ENCODE measurements around the gene WNK1. TPM values are rescaled to one million over a fixed set of nuclear protein-coding genes. Genes with fewer than 3 reads are reported as not detected.

The WNK1 gene
- total and polyA plus RNA-seq, 2 of the 8 experiments (the other 6 are each of a cell fraction or from before 2014, with no cell fraction given): 88.2 to 157 TPM

GRCh38 chr12:894226-894625 lies 141.8 kb downstream of the WNK1 start:
- CTCF ChIA-PET (ENCODE audit: partially characterized antibody): interaction anchor here (0.6 to 1.4 kb wide), 4 partner anchors 199 to 1466 kb away, joined by 3 to 4 read pairs (median 3); no protein-coding TSS in a partner anchor
- TF ChIP-seq CREB1 (IDR thresholded peaks at IDR 0.05) (no peak), E2F6 (IDR thresholded peaks at IDR 0.05) (no peak), SIN3A (conservative IDR thresholded peaks at IDR 0.05 in 1 of 2, IDR thresholded peaks at IDR 0.05 in 1 of 2; ENCODE audit: low read depth in 1 of 2, low read length in 2 of 2) (no peak), TBP (IDR thresholded peaks at IDR 0.05; ENCODE audit: low read depth, low read length) (no peak), MAFK (IDR thresholded peaks at IDR 0.05; ENCODE audit: low read depth, low read length) (no peak), SIRT6 (IDR thresholded peaks at IDR 0.05; ENCODE audit: low read length) (no peak), TCF12 (IDR thresholded peaks at IDR 0.05; ENCODE audit: low read depth, low read length) (no peak), NRF1 (IDR thresholded peaks at IDR 0.05; ENCODE audit: low read depth, low read length) (no peak), GABPA (IDR thresholded peaks at IDR 0.05; ENCODE audit: borderline replicate concordance, insufficient read depth, low read length) (no peak), SP4 (IDR thresholded peaks at IDR 0.05; ENCODE audit: low read length) (no peak), RBBP5 (IDR thresholded peaks at IDR 0.05; ENCODE audit: borderline replicate concordance, low read depth, low read length) (no peak), POLR2AphosphoS5 (IDR thresholded peaks at IDR 0.05; ENCODE audit: low read depth, low read length) (no peak), TAF7 (optimal IDR thresholded peaks at IDR 0.05; ENCODE audit: borderline replicate concordance, low read depth, low read length) (no peak)
- TF ChIP-seq, protein P1, sequence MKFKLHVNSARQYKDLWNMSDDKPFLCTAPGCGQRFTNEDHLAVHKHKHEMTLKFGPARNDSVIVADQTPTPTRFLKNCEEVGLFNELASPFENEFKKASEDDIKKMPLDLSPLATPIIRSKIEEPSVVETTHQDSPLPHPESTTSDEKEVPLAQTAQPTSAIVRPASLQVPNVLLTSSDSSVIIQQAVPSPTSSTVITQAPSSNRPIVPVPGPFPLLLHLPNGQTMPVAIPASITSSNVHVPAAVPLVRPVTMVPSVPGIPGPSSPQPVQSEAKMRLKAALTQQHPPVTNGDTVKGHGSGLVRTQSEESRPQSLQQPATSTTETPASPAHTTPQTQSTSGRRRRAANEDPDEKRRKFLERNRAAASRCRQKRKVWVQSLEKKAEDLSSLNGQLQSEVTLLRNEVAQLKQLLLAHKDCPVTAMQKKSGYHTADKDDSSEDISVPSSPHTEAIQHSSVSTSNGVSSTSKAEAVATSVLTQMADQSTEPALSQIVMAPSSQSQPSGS (IDR thresholded peaks at IDR 0.05; ENCODE audit: low read length): no peak

More at GRCh38 chr12:894226-894625, 141.8 kb downstream of the WNK1 start:
- Histone ChIP-seq H3K79me1 (ENCODE audit: low read depth, low read length) (no peaks in the 10 kb centered on the region), H3K23me2 (ENCODE audit: low read depth, low read length) (no peaks in the 10 kb centered on the region), H3K4me1 (replicated peaks in 1 of 4; ENCODE audit: control insufficient read depth in 3 of 4, insufficient read depth in 4 of 4, low read length in 3 of 4) (no peaks in the 10 kb centered on the region), H4K8ac (ENCODE audit: extremely low read depth, insufficient read depth, low read length) (no peak overlapping the region), H3K4me2 (ENCODE audit: insufficient read depth in 1 of 2, low read depth in 2 of 2, low read length in 2 of 2) (no peak overlapping the region), H3K23ac (ENCODE audit: insufficient read length) (no peak overlapping the region), H3K56ac (replicated peaks; ENCODE audit: insufficient read length, low read depth, low read length) (no peak overlapping the region), H3K36me3 (ENCODE audit: control insufficient read depth in 2 of 4, insufficient read depth in 4 of 4, low read length in 3 of 4) (peaks cover 14 to 60% (median 32%) of the 10 kb centered on the region in 4 experiments), H2BK20ac (ENCODE audit: low read length) (no peak overlapping the region), H3K14ac (ENCODE audit: insufficient read length) (no peak overlapping the region), H4K5ac (ENCODE audit: insufficient read length, low read depth, low read length) (no peak overlapping the region), H4K91ac (replicated peaks; ENCODE audit: insufficient read length, low read length) (no peak overlapping the region), H3K9ac (replicated peaks in 1 of 4; ENCODE audit: extremely low read depth in 1 of 4, low read depth in 3 of 4, low read length in 3 of 4) (no peak overlapping the region), H3K4me3 (ENCODE audit: extremely low read depth in 1 of 4, insufficient read depth in 2 of 4, low read depth in 3 of 4, low read length in 4 of 4) (no peak overlapping the region), H2BK15ac (ENCODE audit: low read length) (no peak overlapping the region), H3K4ac (replicated peaks; ENCODE audit: insufficient read length, low read depth, low read length) (no peak overlapping the region), H3K27me3 (replicated peaks in 1 of 4; ENCODE audit: control insufficient read depth in 3 of 4, extremely low read depth in 1 of 4, insufficient read depth in 3 of 4, low read length in 3 of 4) (no peaks in the 10 kb centered on the region), H3K27ac (ENCODE audit: low read depth, low read length) (no peak overlapping the region), H3K18ac (ENCODE audit: extremely low read depth, low read length) (no peak overlapping the region), H2BK5ac (ENCODE audit: low read depth, low read length) (no peak overlapping the region), H2AK5ac (ENCODE audit: low read depth, low read length) (no peak overlapping the region), H3K9me3 (ENCODE audit: insufficient read depth in 2 of 2, low read depth in 1 of 2, low read length in 1 of 2) (no peaks in the 10 kb centered on the region), H2AFZ (ENCODE audit: low read length) (no peak overlapping the region), H3K79me2 (ENCODE audit: control insufficient read depth in 1 of 2, insufficient read depth in 2 of 2, low read length in 2 of 2) (no peaks in the 10 kb centered on the region), H4K20me1 (replicated peaks in 1 of 2; ENCODE audit: control insufficient read depth in 1 of 2, insufficient read depth in 2 of 2, low read length in 2 of 2) (peaks cover 0 to 1% of the 10 kb centered on the region in 2 experiments), H2BK12ac (ENCODE audit: low read depth, low read length) (no peak overlapping the region), H2BK120ac (replicated peaks; ENCODE audit: low read depth, low read length) (no peak overlapping the region)
- FAIRE-seq (no peak), DNase-seq (ENCODE audit: low read depth in 1 of 2, low spot score in 2 of 2) (no peak)
- POLR2A ChIA-PET (ENCODE audit: partially characterized antibody): no interaction called here

Data from H1 (cell line).